Measurements from ENCODE around the gene PLPP4. TPM values are rescaled to one million over a fixed set of nuclear protein-coding genes. Genes with fewer than 3 reads are reported as not detected.
A peak's percentile ranks its signal among the peaks of the same experiment; 100 is the strongest.

Gene PLPP4
- total and polyA plus RNA-seq, 2 donors (not counting 3 experiments of a cell fraction or from before 2014, with no cell fraction given): 15.5 to 36.4 TPM

DNA sequence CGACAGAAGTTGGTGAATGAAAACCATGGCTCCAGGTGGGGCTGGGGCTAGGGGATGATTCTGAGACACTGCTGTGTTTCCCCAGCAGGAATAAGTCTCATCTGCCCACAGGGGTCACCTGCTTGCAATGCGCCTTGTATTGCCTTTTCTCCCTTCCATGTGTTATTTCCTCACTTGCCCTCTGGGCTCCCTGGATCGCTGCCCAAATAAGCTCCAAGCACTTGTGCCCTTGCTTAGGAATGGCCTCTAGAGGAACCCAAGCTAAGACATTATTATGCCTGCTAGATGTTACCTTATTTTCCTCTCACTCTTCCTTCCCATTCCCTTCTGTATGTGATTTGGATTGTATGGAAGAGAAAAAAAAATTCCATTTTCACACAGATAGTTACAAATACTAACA, 24.8 kb upstream of the PLPP4 start:
- H3K9me1 ChIP-seq (replicated peaks; ENCODE audit: control insufficient read depth, extremely low read depth, insufficient read depth, low read length): no peaks in the 10 kb centered on the region
- POLR2A ChIA-PET: no interaction called here
- no peaks in the 10 kb centered on the region for H4K20me1 ChIP-seq (replicated peaks; ENCODE audit: control insufficient read depth, extremely low read depth, insufficient read depth, low read length)
- intact Hi-C loops (cut with micrococcal nuclease): no loop called here
- no peak overlapping the region for H3K4me2 ChIP-seq (ENCODE audit: insufficient read depth, low read length)
- dilution Hi-C loops (cut with MboI; ENCODE audit: extremely low pct_ligation_motif_present, low sequenced_read_pairs): no loop called here
- no peaks in the 10 kb centered on the region for H3K36me3 ChIP-seq (ENCODE audit: control insufficient read depth in 2 of 2, extremely low read depth in 1 of 2, insufficient read depth in 2 of 2, low read length in 2 of 2)
- TF ChIP-seq FOS (IDR thresholded peaks at IDR 0.05; ENCODE audit: borderline replicate concordance, insufficient read depth, low read length) (no peak), CTCF (IDR thresholded peaks at IDR 0.05; ENCODE audit: extremely low read depth in 1 of 2, insufficient read depth in 1 of 2, low read depth in 1 of 2, low read length in 2 of 2) (no peak), JUN (IDR thresholded peaks at IDR 0.05; ENCODE audit: borderline replicate concordance, insufficient read depth, insufficient read length, low read depth) (no peak), EZH2 (IDR thresholded peaks at IDR 0.05; ENCODE audit: borderline replicate concordance, low read depth, low read length, severe bottlenecking) (no peak), GATA2 (IDR thresholded peaks at IDR 0.05; ENCODE audit: insufficient read depth, insufficient read length, low read depth, low read length) (no peak), POLR2A (IDR thresholded peaks at IDR 0.05; ENCODE audit: low read depth, low read length) (no peak), MYC (IDR thresholded peaks at IDR 0.05; ENCODE audit: low read depth, low read length) (no peak), POLR2AphosphoS5 (IDR thresholded peaks at IDR 0.05; ENCODE audit: insufficient read depth, low read depth, low read length) (no peak), MAX (IDR thresholded peaks at IDR 0.05; ENCODE audit: insufficient read depth, insufficient read length) (no peak)
- CTCF ChIA-PET: interaction anchor here (2.5 kb wide), 1 partner anchor 8 kb away, joined by 8 read pairs; no protein-coding TSS in a partner anchor
- H3K4me3 ChIP-seq (replicated peaks in 1 of 3; ENCODE audit: insufficient read depth in 1 of 3, low read depth in 1 of 3, low read length in 3 of 3): no peak overlapping the region
- no peak overlapping the region for H2AFZ ChIP-seq (ENCODE audit: low read depth, low read length)
- peaks cover 12% of the 10 kb centered on the region for H3K4me1 ChIP-seq (ENCODE audit: control insufficient read depth, extremely low read depth, insufficient read depth, low read length)
- DNase-seq (ENCODE audit: low read depth, low spot score): peak; percentile 28
- no peak overlapping the region for H3K9ac ChIP-seq (replicated peaks; ENCODE audit: extremely low read depth, insufficient read depth, low read length)
- no peak for FAIRE-seq
- BruUV-seq (replicated peaks): no TSS peak
- no peaks in the 10 kb centered on the region for H3K27me3 ChIP-seq (ENCODE audit: control insufficient read depth in 2 of 2, insufficient read depth in 2 of 2, low read length in 2 of 2)
- no peaks in the 10 kb centered on the region for H3K79me2 ChIP-seq (ENCODE audit: control insufficient read depth, insufficient read depth, low read length)
- H3K9me3 ChIP-seq (replicated peaks; ENCODE audit: control insufficient read depth, insufficient read depth, low read length): no peaks in the 10 kb centered on the region
- no peak overlapping the region for H3K27ac ChIP-seq (ENCODE audit: insufficient read depth, low read depth, low read length)
